ENCODE results near the gene GRK4. TPM values are rescaled to one million over a fixed set of nuclear protein-coding genes. Genes with fewer than 3 reads are reported as not detected.

GRK4 gene
- total and polyA plus RNA-seq, 10 of the 15 experiments (the other 5 are each of a cell fraction or from before 2014, with no cell fraction given): 1.1 to 4.0 (median 2.5) TPM

GRCh38 chr4:2954358-2955185 lies 8.8 kb upstream of the GRK4 start (continued):
- TF ChIP-seq PRDM15 (CRISPR knock-in tag; IDR thresholded peaks at IDR 0.05) (no peak), ETV6 (conservative IDR thresholded peaks at IDR 0.05 in 1 of 2, IDR thresholded peaks at IDR 0.05 in 1 of 2; ENCODE audit: borderline replicate concordance in 1 of 2, low read depth in 1 of 2) (peak in 1 of 2 experiments; percentile 94; a peak in 2 of 4 replicates), E4F1 (IDR thresholded peaks at IDR 0.05; ENCODE audit: borderline replicate concordance, partially characterized antibody) (no peak), MYB (IDR thresholded peaks at IDR 0.05; ENCODE audit: borderline replicate concordance, low read depth, low read length) (no peak), RELA (IDR thresholded peaks at IDR 0.05; ENCODE audit: borderline replicate concordance, partially characterized antibody) (peak; percentile 68), CBFB (IDR thresholded peaks at IDR 0.05; ENCODE audit: low read depth) (no peak; the same call in none of the 2 replicates), HDGF (IDR thresholded peaks at IDR 0.05) (no peak), TCF12 (IDR thresholded peaks at IDR 0.05; ENCODE audit: low read depth, low read length) (peak; percentile 27; the same call in 1 of the 2 replicates), SREBF2 (IDR thresholded peaks at IDR 0.05; ENCODE audit: low read length) (no peak), NFIC (IDR thresholded peaks at IDR 0.05; ENCODE audit: low read depth, low read length) (peak; percentile 88), FOXM1 (IDR thresholded peaks at IDR 0.05; ENCODE audit: low read depth, low read length) (peak; percentile 93), NBN (IDR thresholded peaks at IDR 0.05) (peak; percentile 64; the same call in 1 of the 2 replicates), ESRRA (IDR thresholded peaks at IDR 0.05; ENCODE audit: low read length) (no peak), BACH1 (IDR thresholded peaks at IDR 0.05; ENCODE audit: borderline replicate concordance) (no peak), IRF3 (IDR thresholded peaks at IDR 0.05) (no peak), PBX3 (IDR thresholded peaks at IDR 0.05; ENCODE audit: insufficient replicate concordance, low read depth, low read length) (no peak), SRF (IDR thresholded peaks at IDR 0.05; ENCODE audit: low read depth in 2 of 2, low read length in 2 of 2) (no peak), HDAC2 (IDR thresholded peaks at IDR 0.05) (no peak), CREB1 (IDR thresholded peaks at IDR 0.05; ENCODE audit: low read depth) (peak; percentile 55; the same call in 1 of the 2 replicates), EED (IDR thresholded peaks at IDR 0.05; ENCODE audit: low read depth) (peak; percentile 96), BMI1 (IDR thresholded peaks at IDR 0.05; ENCODE audit: borderline replicate concordance) (no peak), SIX5 (IDR thresholded peaks at IDR 0.05; ENCODE audit: low read depth, low read length, severe bottlenecking) (no peak)
